Measurements from ENCODE around the gene CAPZB.

CAPZB gene

DNA sequence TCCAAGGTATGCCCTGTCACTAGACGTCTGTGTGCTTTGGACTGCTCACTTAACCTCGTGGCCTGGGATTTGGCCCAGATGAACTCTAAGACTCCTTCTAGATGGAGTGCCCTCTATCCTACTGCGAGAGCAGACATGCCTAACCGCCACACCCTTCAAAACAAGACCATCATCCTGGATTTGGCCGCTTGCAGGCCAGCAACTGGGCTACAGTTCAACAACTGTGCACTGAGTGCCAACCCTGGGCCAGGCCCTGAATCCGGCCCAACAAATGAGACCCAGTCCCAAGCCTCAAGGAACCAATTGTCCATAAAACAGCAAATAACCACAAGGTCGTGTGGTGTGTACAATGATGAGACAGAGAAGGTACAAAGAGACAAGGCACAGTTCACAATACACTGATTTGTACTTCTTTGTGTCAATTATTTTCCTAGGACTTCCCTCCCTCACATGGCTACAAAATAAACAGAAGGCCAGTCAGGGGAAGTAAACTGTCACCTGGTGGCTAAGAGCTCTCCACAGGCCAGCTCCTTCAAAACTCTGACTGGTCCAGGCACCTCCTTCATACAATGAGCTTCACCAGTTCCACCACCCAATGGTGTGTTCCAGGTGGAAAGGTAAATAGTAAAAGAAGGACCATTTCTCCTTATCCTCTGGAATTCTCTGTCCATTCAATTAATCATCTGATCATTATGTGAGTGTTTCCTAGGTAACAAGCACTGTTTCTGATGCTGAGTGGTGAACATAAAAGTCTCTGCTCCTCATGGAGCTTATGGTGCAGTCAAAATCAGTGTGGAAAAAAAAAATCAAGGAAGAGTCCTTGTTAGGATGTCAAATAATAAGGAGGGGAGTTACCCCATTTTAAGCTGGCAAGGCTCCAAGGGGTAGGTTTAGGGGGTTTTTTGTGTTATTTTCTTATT, 60.4 kb downstream of the CAPZB start (continued):
- TF ChIP-seq, protein P1, sequence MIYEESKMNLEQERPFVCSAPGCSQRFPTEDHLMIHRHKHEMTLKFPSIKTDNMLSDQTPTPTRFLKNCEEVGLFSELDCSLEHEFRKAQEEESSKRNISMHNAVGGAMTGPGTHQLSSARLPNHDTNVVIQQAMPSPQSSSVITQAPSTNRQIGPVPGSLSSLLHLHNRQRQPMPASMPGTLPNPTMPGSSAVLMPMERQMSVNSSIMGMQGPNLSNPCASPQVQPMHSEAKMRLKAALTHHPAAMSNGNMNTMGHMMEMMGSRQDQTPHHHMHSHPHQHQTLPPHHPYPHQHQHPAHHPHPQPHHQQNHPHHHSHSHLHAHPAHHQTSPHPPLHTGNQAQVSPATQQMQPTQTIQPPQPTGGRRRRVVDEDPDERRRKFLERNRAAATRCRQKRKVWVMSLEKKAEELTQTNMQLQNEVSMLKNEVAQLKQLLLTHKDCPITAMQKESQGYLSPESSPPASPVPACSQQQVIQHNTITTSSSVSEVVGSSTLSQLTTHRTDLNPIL (CRISPR knock-in tag; IDR thresholded peaks at IDR 0.05; ENCODE audit: low read depth) = no peak
- TF ChIP-seq ARNTL (CRISPR knock-in tag; IDR thresholded peaks at IDR 0.05; ENCODE audit: borderline replicate concordance, low read depth) (no peak), ZNF8 (CRISPR knock-in tag; IDR thresholded peaks at IDR 0.05) (no peak), RARB (CRISPR knock-in tag; IDR thresholded peaks at IDR 0.05) (no peak), ESRRG (CRISPR knock-in tag; IDR thresholded peaks at IDR 0.05) (no peak), OSR1 (CRISPR knock-in tag; IDR thresholded peaks at IDR 0.05) (no peak), SNAI2 (CRISPR knock-in tag; IDR thresholded peaks at IDR 0.05) (no peak), ISL1 (CRISPR knock-in tag; IDR thresholded peaks at IDR 0.05) (no peak), ZC3H10 (CRISPR knock-in tag; IDR thresholded peaks at IDR 0.05) (no peak)
- TF ChIP-seq, protein P2, sequence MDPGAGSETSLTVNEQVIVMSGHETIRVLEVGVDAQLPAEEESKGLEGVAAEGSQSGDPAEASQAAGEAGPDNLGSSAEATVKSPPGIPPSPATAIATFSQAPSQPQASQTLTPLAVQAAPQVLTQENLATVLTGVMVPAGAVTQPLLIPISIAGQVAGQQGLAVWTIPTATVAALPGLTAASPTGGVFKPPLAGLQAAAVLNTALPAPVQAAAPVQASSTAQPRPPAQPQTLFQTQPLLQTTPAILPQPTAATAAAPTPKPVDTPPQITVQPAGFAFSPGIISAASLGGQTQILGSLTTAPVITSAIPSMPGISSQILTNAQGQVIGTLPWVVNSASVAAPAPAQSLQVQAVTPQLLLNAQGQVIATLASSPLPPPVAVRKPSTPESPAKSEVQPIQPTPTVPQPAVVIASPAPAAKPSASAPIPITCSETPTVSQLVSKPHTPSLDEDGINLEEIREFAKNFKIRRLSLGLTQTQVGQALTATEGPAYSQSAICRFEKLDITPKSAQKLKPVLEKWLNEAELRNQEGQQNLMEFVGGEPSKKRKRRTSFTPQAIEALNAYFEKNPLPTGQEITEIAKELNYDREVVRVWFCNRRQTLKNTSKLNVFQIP (CRISPR knock-in tag; IDR thresholded peaks at IDR 0.05; ENCODE audit: borderline replicate concordance, low read depth) = no peak

DNA sequence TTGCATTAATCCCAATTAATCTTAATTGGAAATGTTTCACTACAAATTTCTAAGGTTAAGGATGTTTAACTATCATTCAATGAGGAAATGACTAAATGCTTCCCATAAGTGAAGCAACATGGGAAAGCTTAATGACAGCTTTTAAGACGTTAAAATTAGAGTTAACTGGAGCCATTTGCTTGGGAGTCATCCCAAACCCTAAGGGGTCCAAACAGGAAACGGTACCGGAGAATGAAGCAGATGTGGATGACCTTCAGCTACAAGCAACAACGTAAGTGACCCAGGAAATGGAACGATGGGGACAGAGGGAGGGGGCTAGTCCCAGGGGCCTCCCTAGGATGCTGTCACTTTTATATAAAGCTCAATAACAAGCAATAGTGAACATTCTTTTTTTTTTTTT, 62.2 kb downstream of the CAPZB start:
- TF ChIP-seq ZC3H10 (CRISPR knock-in tag; IDR thresholded peaks at IDR 0.05) (no peak), CSDC2 (CRISPR knock-in tag; IDR thresholded peaks at IDR 0.05) (no peak), ZNF565 (CRISPR knock-in tag; conservative IDR thresholded peaks at IDR 0.05; ENCODE audit: low read depth) (no peak), SNAI2 (CRISPR knock-in tag; IDR thresholded peaks at IDR 0.05) (no peak), ZNF70 (CRISPR knock-in tag; IDR thresholded peaks at IDR 0.05) (no peak), ISL1 (CRISPR knock-in tag; IDR thresholded peaks at IDR 0.05) (no peak), TOX (CRISPR knock-in tag; IDR thresholded peaks at IDR 0.05; ENCODE audit: borderline replicate concordance) (no peak), TCF4 (CRISPR knock-in tag; IDR thresholded peaks at IDR 0.05; ENCODE audit: borderline replicate concordance) (no peak), ZNF8 (CRISPR knock-in tag; IDR thresholded peaks at IDR 0.05) (no peak), ZFP30 (CRISPR knock-in tag; IDR thresholded peaks at IDR 0.05) (no peak), ARNTL (CRISPR knock-in tag; IDR thresholded peaks at IDR 0.05; ENCODE audit: borderline replicate concordance, low read depth) (no peak), GLIS3 (CRISPR knock-in tag; IDR thresholded peaks at IDR 0.05) (no peak), BACH2 (CRISPR knock-in tag; IDR thresholded peaks at IDR 0.05; ENCODE audit: borderline replicate concordance) (no peak), PPARA (CRISPR knock-in tag; IDR thresholded peaks at IDR 0.05; ENCODE audit: borderline replicate concordance) (no peak), ZFP3 (CRISPR knock-in tag; IDR thresholded peaks at IDR 0.05) (no peak), OSR1 (CRISPR knock-in tag; IDR thresholded peaks at IDR 0.05) (no peak)
- TF ChIP-seq, protein P3, sequence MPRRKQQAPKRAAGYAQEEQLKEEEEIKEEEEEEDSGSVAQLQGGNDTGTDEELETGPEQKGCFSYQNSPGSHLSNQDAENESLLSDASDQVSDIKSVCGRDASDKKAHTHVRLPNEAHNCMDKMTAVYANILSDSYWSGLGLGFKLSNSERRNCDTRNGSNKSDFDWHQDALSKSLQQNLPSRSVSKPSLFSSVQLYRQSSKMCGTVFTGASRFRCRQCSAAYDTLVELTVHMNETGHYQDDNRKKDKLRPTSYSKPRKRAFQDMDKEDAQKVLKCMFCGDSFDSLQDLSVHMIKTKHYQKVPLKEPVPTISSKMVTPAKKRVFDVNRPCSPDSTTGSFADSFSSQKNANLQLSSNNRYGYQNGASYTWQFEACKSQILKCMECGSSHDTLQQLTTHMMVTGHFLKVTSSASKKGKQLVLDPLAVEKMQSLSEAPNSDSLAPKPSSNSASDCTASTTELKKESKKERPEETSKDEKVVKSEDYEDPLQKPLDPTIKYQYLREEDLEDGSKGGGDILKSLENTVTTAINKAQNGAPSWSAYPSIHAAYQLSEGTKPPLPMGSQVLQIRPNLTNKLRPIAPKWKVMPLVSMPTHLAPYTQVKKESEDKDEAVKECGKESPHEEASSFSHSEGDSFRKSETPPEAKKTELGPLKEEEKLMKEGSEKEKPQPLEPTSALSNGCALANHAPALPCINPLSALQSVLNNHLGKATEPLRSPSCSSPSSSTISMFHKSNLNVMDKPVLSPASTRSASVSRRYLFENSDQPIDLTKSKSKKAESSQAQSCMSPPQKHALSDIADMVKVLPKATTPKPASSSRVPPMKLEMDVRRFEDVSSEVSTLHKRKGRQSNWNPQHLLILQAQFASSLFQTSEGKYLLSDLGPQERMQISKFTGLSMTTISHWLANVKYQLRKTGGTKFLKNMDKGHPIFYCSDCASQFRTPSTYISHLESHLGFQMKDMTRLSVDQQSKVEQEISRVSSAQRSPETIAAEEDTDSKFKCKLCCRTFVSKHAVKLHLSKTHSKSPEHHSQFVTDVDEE (CRISPR knock-in tag; IDR thresholded peaks at IDR 0.05) = no peak
- TF ChIP-seq, protein P1 (CRISPR knock-in tag; IDR thresholded peaks at IDR 0.05; ENCODE audit: low read depth) = no peak
- TF ChIP-seq, protein P4, sequence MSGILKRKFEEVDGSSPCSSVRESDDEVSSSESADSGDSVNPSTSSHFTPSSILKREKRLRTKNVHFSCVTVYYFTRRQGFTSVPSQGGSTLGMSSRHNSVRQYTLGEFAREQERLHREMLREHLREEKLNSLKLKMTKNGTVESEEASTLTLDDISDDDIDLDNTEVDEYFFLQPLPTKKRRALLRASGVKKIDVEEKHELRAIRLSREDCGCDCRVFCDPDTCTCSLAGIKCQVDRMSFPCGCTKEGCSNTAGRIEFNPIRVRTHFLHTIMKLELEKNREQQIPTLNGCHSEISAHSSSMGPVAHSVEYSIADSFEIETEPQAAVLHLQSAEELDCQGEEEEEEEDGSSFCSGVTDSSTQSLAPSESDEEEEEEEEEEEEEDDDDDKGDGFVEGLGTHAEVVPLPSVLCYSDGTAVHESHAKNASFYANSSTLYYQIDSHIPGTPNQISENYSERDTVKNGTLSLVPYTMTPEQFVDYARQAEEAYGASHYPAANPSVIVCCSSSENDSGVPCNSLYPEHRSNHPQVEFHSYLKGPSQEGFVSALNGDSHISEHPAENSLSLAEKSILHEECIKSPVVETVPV (CRISPR knock-in tag; IDR thresholded peaks at IDR 0.05) = no peak
- TF ChIP-seq, protein P5, sequence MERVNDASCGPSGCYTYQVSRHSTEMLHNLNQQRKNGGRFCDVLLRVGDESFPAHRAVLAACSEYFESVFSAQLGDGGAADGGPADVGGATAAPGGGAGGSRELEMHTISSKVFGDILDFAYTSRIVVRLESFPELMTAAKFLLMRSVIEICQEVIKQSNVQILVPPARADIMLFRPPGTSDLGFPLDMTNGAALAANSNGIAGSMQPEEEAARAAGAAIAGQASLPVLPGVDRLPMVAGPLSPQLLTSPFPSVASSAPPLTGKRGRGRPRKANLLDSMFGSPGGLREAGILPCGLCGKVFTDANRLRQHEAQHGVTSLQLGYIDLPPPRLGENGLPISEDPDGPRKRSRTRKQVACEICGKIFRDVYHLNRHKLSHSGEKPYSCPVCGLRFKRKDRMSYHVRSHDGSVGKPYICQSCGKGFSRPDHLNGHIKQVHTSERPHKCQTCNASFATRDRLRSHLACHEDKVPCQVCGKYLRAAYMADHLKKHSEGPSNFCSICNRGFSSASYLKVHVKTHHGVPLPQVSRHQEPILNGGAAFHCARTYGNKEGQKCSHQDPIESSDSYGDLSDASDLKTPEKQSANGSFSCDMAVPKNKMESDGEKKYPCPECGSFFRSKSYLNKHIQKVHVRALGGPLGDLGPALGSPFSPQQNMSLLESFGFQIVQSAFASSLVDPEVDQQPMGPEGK (CRISPR knock-in tag; IDR thresholded peaks at IDR 0.05; ENCODE audit: borderline replicate concordance) = no peak
- no peak for ATAC-seq

Data from SK-N-SH treated with all-trans-retinoic acid at 6 μM for 48 hours (cell line).